Thyroid gland (tissue), 4 donors: ENCODE results near the gene NKD1.

Experiments
- CTCF ChIP-seq, 6 experiments: fragments of 200-600 bp in 3 of 6; fragments of 450-650 bp in 3 of 6; sonication (generic) in 3 of 6; IDR thresholded peaks; one replicate each; pipeline ENCODE4 v1.5.1; 2016 to 2019; ENCODE audit warnings: antibody characterized with exemption in 6 of 6, mild to moderate bottlenecking in 2 of 6, inconsistent platforms in 1 of 6, moderate library complexity in 1 of 6
- POLR2A ChIP-seq, 2 donors: fragments of 450-650 bp; IDR thresholded peaks; one replicate each; pipeline ENCODE4 v1.6.1; 2017; ENCODE audit warnings: antibody characterized with exemption in 2 of 2, mild to moderate bottlenecking in 2 of 2, moderate library complexity in 1 of 2

- TF ChIP-seq CTCF (IDR thresholded peaks at IDR 0.05) (no peak), POLR2A (IDR thresholded peaks at IDR 0.05) (no peak)
Measured at GRCh38 chr16:50602126-50602525, 53.9 kb downstream of the NKD1 start.
